Testis (tissue), 2 donors: Measurements from ENCODE around the gene TNNI3K.

Experiments
- CTCF ChIP-seq, 3 experiments: fragments of 450-650 bp in 2 of 3; fragments of 200-600 bp in 1 of 3; sonication (generic) in 1 of 3; IDR thresholded peaks; one replicate each; pipeline ENCODE4 v1.5.1; 2016 to 2019; ENCODE audit warnings: antibody characterized with exemption in 3 of 3, mild to moderate bottlenecking in 2 of 3, moderate library complexity in 1 of 3
- POLR2A ChIP-seq: fragments of 450-650 bp; IDR thresholded peaks from one replicate; pipeline ENCODE4 v1.6.1; 2017; ENCODE audit warnings: antibody characterized with exemption, mild to moderate bottlenecking, moderate library complexity

GRCh38 chr1:74380252-74380651, 145.1 kb downstream of the TNNI3K start:
- TF ChIP-seq POLR2A (no peak), CTCF (IDR thresholded peaks at IDR 0.05) (no peak)
